ENCODE results near the gene NYAP2.

The NYAP2 gene

DNA sequence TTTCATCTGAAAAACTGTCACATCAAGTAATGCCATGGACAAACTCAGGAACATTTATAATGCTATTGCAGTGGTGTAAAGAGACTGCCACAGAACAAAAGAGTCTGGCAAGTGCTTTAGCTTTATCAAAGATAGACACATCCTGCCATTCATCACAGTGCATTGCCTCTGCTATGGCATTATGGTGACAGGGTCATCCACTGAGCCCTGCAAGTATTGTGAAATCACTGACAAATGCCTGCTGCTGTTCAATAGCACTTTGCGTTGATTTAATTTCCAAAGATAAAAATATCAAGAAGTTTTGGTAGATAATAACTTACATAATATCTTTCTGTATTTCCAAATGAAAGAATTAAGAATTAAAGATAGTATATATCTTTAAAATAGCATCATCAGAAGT is 38.7 kb downstream of the NYAP2 start:
- H3K4me3 ChIP-seq (ENCODE audit: low read length): no peak overlapping the region
- no peak for DNase-seq (ENCODE audit: low read depth)
- TF ChIP-seq, protein P1, sequence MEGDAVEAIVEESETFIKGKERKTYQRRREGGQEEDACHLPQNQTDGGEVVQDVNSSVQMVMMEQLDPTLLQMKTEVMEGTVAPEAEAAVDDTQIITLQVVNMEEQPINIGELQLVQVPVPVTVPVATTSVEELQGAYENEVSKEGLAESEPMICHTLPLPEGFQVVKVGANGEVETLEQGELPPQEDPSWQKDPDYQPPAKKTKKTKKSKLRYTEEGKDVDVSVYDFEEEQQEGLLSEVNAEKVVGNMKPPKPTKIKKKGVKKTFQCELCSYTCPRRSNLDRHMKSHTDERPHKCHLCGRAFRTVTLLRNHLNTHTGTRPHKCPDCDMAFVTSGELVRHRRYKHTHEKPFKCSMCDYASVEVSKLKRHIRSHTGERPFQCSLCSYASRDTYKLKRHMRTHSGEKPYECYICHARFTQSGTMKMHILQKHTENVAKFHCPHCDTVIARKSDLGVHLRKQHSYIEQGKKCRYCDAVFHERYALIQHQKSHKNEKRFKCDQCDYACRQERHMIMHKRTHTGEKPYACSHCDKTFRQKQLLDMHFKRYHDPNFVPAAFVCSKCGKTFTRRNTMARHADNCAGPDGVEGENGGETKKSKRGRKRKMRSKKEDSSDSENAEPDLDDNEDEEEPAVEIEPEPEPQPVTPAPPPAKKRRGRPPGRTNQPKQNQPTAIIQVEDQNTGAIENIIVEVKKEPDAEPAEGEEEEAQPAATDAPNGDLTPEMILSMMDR (IDR thresholded peaks at IDR 0.05; ENCODE audit: insufficient read depth, low read depth, low read length, missing control alignments): no peak

DNA sequence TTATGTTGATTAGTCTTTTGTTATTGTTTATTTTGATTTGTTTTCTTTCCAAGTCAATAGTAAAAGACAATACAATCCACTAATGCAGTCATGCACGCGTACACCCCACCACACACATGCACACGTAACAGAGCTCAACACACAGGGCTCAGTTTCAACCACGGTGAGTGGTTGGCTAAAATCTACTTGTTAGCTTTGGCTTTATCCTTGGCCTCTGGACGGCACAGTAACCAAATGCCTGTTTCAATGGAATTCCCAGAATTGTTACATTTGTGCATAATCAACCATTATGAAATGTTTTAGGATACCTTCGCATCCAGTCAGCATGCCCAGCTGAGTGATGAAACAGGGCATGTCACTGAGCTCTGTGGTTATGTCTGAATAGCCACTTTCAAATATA is 53.2 kb downstream of the NYAP2 start:
- TF ChIP-seq, protein P1 (IDR thresholded peaks at IDR 0.05; ENCODE audit: insufficient read depth, low read depth, low read length, missing control alignments): no peak
- no peak for DNase-seq (ENCODE audit: low read depth)

DNA sequence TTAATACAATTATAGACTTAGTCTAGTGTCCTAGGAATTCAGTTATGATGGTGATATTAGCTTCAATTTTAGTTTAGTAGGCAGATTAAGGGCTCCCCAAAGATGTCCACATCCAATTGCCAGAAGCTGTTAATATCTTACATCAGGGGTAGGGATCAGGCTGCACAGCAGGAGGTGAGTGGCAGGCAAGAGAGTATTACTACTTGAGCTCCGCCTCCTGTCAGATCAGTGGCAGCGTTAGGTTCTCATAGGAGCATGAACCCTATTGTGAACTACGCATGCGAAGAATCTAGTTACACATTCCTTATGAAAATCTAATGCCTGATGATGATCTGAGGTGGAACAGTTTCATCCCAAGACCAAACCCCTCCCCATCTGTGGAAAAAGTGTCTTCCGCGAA is 54.9 kb downstream of the NYAP2 start:
- DNase-seq (ENCODE audit: low read depth): no peak
- TF ChIP-seq, protein P1 (IDR thresholded peaks at IDR 0.05; ENCODE audit: insufficient read depth, low read depth, low read length, missing control alignments): no peak
- no peak overlapping the region for H3K4me3 ChIP-seq (ENCODE audit: low read length)

More for the DNA sequence above, 53.2 kb downstream of the NYAP2 start:
- no peak overlapping the region for H3K4me3 ChIP-seq (ENCODE audit: low read length)

DNA sequence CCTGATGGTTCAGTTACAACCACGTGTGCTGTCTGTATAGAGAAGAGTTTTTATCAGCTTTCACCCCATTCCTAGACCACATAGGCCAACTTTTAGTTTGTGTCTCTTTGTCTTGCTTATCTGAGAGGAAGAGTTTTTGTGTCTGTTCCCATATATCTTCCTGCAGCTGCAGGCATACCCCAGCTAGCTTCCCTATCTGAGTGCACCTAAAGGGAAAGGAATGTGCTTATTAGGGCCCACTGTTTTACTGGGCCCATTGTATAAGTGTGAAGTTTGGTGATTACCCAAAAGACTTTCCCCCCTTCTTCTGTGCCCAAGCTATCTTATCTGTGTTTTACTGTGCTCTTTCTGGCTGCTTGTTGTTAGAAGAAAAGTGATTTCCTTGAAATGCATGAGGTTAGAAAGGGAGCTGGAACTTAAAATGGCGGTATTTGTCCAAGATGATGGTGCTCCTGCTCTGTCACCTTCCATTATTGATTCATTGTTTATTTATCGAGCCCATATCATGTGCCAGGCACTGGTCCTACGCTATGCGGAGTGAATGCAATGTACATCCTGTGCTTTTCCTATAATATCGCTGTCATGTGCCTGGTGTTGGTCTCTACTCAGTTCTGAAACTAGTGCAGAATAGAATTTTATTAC is 57.2 kb downstream of the NYAP2 start:
- TF ChIP-seq, protein P1 (IDR thresholded peaks at IDR 0.05; ENCODE audit: insufficient read depth, low read depth, low read length, missing control alignments): no peak
- no peak for DNase-seq (ENCODE audit: low read depth)
- H3K4me3 ChIP-seq (ENCODE audit: low read length): no peak overlapping the region

DNA sequence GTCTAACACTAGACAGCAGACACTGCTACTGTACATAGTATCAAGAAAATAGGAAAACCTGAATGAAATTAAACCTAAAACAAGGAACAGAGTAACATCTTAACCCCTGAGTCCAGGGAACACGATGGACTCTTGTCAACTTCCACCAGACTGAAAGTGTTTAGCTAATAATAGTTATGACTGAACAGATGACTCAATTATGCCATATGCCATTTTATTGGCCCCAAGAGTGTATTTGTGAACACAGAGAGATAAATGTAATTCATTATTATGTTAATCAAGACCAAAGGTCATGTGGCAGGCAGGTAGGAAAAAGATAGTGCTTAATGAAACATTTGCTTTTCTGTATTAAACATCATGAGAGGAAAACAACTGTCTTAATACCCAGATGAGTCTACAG is 58.0 kb downstream of the NYAP2 start:
- H3K4me3 ChIP-seq (ENCODE audit: low read length): no peak overlapping the region
- TF ChIP-seq, protein P1 (IDR thresholded peaks at IDR 0.05; ENCODE audit: insufficient read depth, low read depth, low read length, missing control alignments): no peak
- no peak for DNase-seq (ENCODE audit: low read depth)

DNA sequence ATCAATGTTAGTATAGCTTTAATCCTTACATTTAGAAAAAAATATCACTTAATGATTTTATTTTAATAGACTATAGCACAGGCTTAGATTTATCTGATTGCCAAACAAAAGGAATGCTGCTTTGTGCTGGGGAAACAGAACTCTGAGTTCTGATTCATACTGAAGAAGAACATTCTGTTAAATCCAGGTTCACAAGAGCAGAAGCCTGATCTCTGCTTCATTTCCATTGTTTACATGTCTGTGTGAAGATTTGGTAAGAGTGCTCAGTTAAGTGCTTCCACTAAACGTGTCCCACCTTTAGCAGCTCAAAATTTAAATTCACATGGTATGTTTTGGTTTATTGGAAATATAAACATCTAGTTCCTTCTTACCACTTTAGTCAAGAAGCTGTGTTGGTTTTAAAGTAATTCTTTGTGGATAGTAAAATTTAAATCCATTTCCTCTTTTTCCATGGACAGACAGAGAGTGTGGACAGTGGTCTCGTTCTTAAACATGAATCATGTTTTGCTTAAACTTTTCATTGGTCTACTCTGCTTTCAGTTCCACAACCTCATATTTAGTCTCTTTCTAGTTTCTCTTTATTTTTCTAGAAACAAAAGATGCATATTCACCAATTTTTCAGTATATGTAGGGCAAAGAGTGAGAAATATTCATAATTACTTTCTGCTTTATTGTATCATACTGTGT is 59.1 kb downstream of the NYAP2 start:
- TF ChIP-seq, protein P1 (IDR thresholded peaks at IDR 0.05; ENCODE audit: insufficient read depth, low read depth, low read length, missing control alignments): no peak
- no peak overlapping the region for H3K4me3 ChIP-seq (ENCODE audit: low read length)
- no peak for DNase-seq (ENCODE audit: low read depth)

DNA sequence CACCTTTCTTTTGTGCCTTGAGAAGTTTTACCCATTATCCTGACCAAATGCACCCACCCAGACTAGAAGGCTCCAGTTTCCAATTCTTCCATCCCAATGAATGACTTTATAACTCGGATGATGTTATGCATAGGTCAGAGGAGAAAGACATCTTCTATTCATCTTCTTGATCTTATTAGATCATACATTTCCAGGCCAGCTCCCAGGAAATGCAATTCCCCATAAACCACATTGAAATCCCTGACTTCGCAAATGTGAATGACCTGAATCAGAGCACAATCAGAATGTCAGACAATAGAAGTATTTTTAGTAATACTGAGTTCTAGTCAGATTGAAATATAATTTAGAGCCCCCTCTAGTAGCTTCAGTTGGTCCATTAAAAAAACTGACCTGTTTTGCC is 62.9 kb downstream of the NYAP2 start:
- no peak for DNase-seq (ENCODE audit: low read depth)
- no peak overlapping the region for H3K4me3 ChIP-seq (ENCODE audit: low read length)
- TF ChIP-seq, protein P1 (IDR thresholded peaks at IDR 0.05; ENCODE audit: insufficient read depth, low read depth, low read length, missing control alignments): no peak
